DND-41 (cell line): ENCODE measurements around the gene PAXIP1.

ENCODE experiments used
- ATAC-seq: fragments of 200-7000 bp; cut with Tn5 transposase; 3 replicates; pipeline ENCODE4 v1.9.1; 2021; ENCODE audit warnings: low read depth; ENCODE audit not compliant: insufficient read depth
- DNase-seq: peaks from one replicate; pipeline ENCODE4 v3.0.0-alpha.2; 2020
- H2AFZ ChIP-seq: 2 replicates; pipeline ENCODE4 v1.6.0; 2012; ENCODE audit warnings: low read depth, low read length
- H3K27ac ChIP-seq: 2 replicates; pipeline ENCODE4 v1.5.1; 2012; ENCODE audit warnings: low read length, inconsistent platforms
- H3K27me3 ChIP-seq: fragments of 200-600 bp; sonication (generic); 2 replicates; pipeline ENCODE4 v1.6.0; 2012; ENCODE audit warnings: low read length, mild to moderate bottlenecking, inconsistent platforms; ENCODE audit not compliant: insufficient read depth, poor library complexity
- H3K36me3 ChIP-seq: 2 replicates; pipeline ENCODE4 v1.5.1; 2012; ENCODE audit warnings: low read length, inconsistent platforms; ENCODE audit not compliant: insufficient read depth
- H3K4me1 ChIP-seq: 2 replicates; pipeline ENCODE4 v1.5.1; 2012; ENCODE audit warnings: mild to moderate bottlenecking, low read length; ENCODE audit not compliant: insufficient read depth
- H3K4me2 ChIP-seq: 2 replicates; pipeline ENCODE4 v1.6.0; 2012; ENCODE audit warnings: mild to moderate bottlenecking, moderate library complexity, low read length, inconsistent platforms; ENCODE audit not compliant: insufficient read depth
- H3K4me3 ChIP-seq, 2 experiments: fragments of 200-600 bp in 1 of 2; shearing (Covaris generic) in 1 of 2; 2 replicates each; pipeline ENCODE4 v1.5.1; 2012 to 2016; ENCODE audit warnings: inconsistent platforms in 2 of 2, low read length in 2 of 2, mild to moderate bottlenecking in 2 of 2, low read depth in 1 of 2, moderate library complexity in 1 of 2
- H3K79me2 ChIP-seq: 2 replicates; pipeline ENCODE4 v1.6.0; 2012; ENCODE audit warnings: low read length, inconsistent platforms; ENCODE audit not compliant: insufficient read depth
- H3K9ac ChIP-seq: 2 replicates; pipeline ENCODE4 v1.6.0; 2012; ENCODE audit warnings: low read depth, mild to moderate bottlenecking, inconsistent platforms, low read length, moderate library complexity
- H3K9me3 ChIP-seq: 2 replicates; pipeline ENCODE4 v1.5.1; 2012; ENCODE audit warnings: low read length, moderate library complexity, mild to moderate bottlenecking, inconsistent platforms; ENCODE audit not compliant: insufficient read depth, severe bottlenecking
- H4K20me1 ChIP-seq: 2 replicates; pipeline ENCODE4 v1.6.0; 2012; ENCODE audit warnings: low read length; ENCODE audit not compliant: insufficient read depth
- CTCF ChIP-seq: IDR thresholded peaks from 2 replicates; pipeline ENCODE4 v1.5.1; 2012; ENCODE audit warnings: borderline replicate concordance, low read length, moderate library complexity, mild to moderate bottlenecking; ENCODE audit not compliant: poor library complexity, severe bottlenecking; ENCODE audit errors: extremely low read depth
- EZH2 ChIP-seq: IDR thresholded peaks from 3 replicates; pipeline ENCODE4 v1.6.1; 2012; ENCODE audit warnings: borderline replicate concordance, low read depth, mild to moderate bottlenecking, moderate library complexity, low read length, inconsistent platforms; ENCODE audit not compliant: severe bottlenecking

The PAXIP1 gene

GRCh38 chr7:154902600-154903082, 100.3 kb downstream of the PAXIP1 start:
- no peak for ATAC-seq
- no peak for DNase-seq
- no peaks in the 10 kb centered on the region for H4K20me1 ChIP-seq
- no peaks in the 10 kb centered on the region for H3K36me3 ChIP-seq
- TF ChIP-seq EZH2 (no peak), CTCF (no peak)
- H3K9ac ChIP-seq: no peak overlapping the region
- no peaks in the 10 kb centered on the region for H3K4me1 ChIP-seq
- H3K27me3 ChIP-seq: no peaks in the 10 kb centered on the region
- H3K9me3 ChIP-seq: no peaks in the 10 kb centered on the region
- H3K4me3 ChIP-seq: no peak overlapping the region
- no peaks in the 10 kb centered on the region for H3K79me2 ChIP-seq
- no peak overlapping the region for H2AFZ ChIP-seq
- no peak overlapping the region for H3K4me2 ChIP-seq
- no peak overlapping the region for H3K27ac ChIP-seq

GRCh38 chr7:154899862-154900261, 103.1 kb downstream of the PAXIP1 start:
- TF ChIP-seq EZH2 (no peak), CTCF (no peak)
- DNase-seq: peak; percentile 9
- Histone ChIP-seq H3K9me3 (no peaks in the 10 kb centered on the region), H3K4me2 (no peak overlapping the region), H3K9ac (no peak overlapping the region), H2AFZ (no peak overlapping the region), H3K36me3 (no peaks in the 10 kb centered on the region), H4K20me1 (no peaks in the 10 kb centered on the region), H3K79me2 (no peaks in the 10 kb centered on the region), H3K4me1 (no peaks in the 10 kb centered on the region), H3K27me3 (no peaks in the 10 kb centered on the region), H3K27ac (no peak overlapping the region), H3K4me3 (no peak overlapping the region)
- peak; percentile 59; the same call in 2 of the 3 replicates for ATAC-seq

- no peak overlapping the region for H3K27ac ChIP-seq
- no peak overlapping the region for H3K9ac ChIP-seq
- H3K4me2 ChIP-seq: no peak overlapping the region
- H3K36me3 ChIP-seq: no peaks in the 10 kb centered on the region
- no peaks in the 10 kb centered on the region for H4K20me1 ChIP-seq
- ATAC-seq (no peak), DNase-seq (no peak)
- no peak overlapping the region for H3K4me3 ChIP-seq
- H3K27me3 ChIP-seq: no peaks in the 10 kb centered on the region
- H3K4me1 ChIP-seq: no peaks in the 10 kb centered on the region
- H3K9me3 ChIP-seq: no peaks in the 10 kb centered on the region
- no peak overlapping the region for H2AFZ ChIP-seq
- no peaks in the 10 kb centered on the region for H3K79me2 ChIP-seq
- no peak for TF ChIP-seq CTCF
- TF ChIP-seq EZH2: no peak
These were observed 103.7 kb downstream of the PAXIP1 start for GRCh38 chr7:154898973-154899855.
